H9 (cell line): ENCODE results near the gene C1orf146. TPM values are rescaled to one million over a fixed set of nuclear protein-coding genes. Genes with fewer than 3 reads are reported as not detected.

Experiments
- DNase-seq: peaks from one replicate; pipeline ENCODE4 v3.0.0-alpha.2; 2017
- H2AFZ ChIP-seq: one replicate; pipeline ENCODE4 v1.6.1; 2013; ENCODE audit warnings: mild to moderate bottlenecking, low read length, control low read depth, moderate library complexity
- H2AK5ac ChIP-seq: 2 replicates; pipeline ENCODE4 v1.6.1; 2013; ENCODE audit warnings: low read length, control low read depth, mixed read lengths; ENCODE audit not compliant: insufficient read length
- H2BK120ac ChIP-seq: one replicate; pipeline ENCODE4 v1.6.1; 2013; ENCODE audit warnings: low read depth, mild to moderate bottlenecking, low read length, control low read depth, inconsistent platforms; ENCODE audit not compliant: poor library complexity, severe bottlenecking
- H2BK12ac ChIP-seq: 2 replicates; pipeline ENCODE4 v1.6.1; 2013; ENCODE audit warnings: low read length, control low read depth, mixed read lengths, low read depth; ENCODE audit not compliant: insufficient read length
- H2BK15ac ChIP-seq: 2 replicates; pipeline ENCODE4 v1.6.1; 2013; ENCODE audit warnings: low read depth, low read length, control low read depth
- H2BK20ac ChIP-seq: one replicate; pipeline ENCODE4 v1.6.1; 2013; ENCODE audit warnings: low read depth, mild to moderate bottlenecking, low read length, control low read depth, inconsistent platforms; ENCODE audit not compliant: poor library complexity, severe bottlenecking
- H2BK5ac ChIP-seq: 2 replicates; pipeline ENCODE4 v1.6.1; 2013; ENCODE audit warnings: low read length, control low read depth, mixed read lengths; ENCODE audit not compliant: insufficient read length
- H3K14ac ChIP-seq: 2 replicates; pipeline ENCODE4 v1.6.1; 2013; ENCODE audit warnings: low read length, control low read depth; ENCODE audit not compliant: insufficient read depth
- H3K18ac ChIP-seq: 2 replicates; pipeline ENCODE4 v1.6.1; 2013; ENCODE audit warnings: low read depth, mild to moderate bottlenecking, mixed read lengths, low read length, control low read depth; ENCODE audit not compliant: insufficient read length
- H3K23ac ChIP-seq: 2 replicates; pipeline ENCODE4 v1.6.1; 2013; ENCODE audit warnings: low read length, control low read depth, mixed read lengths, low read depth; ENCODE audit not compliant: insufficient read length
- H3K23me2 ChIP-seq: 2 replicates; pipeline ENCODE4 v1.6.1; 2013; ENCODE audit warnings: low read depth, mild to moderate bottlenecking, mixed read lengths, low read length, control low read depth; ENCODE audit not compliant: insufficient read length, poor library complexity, severe bottlenecking
- H3K27ac ChIP-seq: 2 replicates; pipeline ENCODE4 v1.5.1; 2013; ENCODE audit warnings: low read length, control low read depth, mixed read lengths, low read depth; ENCODE audit not compliant: insufficient read length
- H3K27me3 ChIP-seq: 2 replicates; pipeline ENCODE4 v1.6.1; 2013; ENCODE audit warnings: low read length, control low read depth, inconsistent platforms; ENCODE audit not compliant: insufficient read depth
- H3K4ac ChIP-seq: 2 replicates; pipeline ENCODE4 v1.6.1; 2013; ENCODE audit warnings: low read depth, mild to moderate bottlenecking, control low read depth, inconsistent platforms, low read length, moderate library complexity
- H3K4me1 ChIP-seq: 2 replicates; pipeline ENCODE4 v1.6.1; 2013; ENCODE audit warnings: low read length, control low read depth, inconsistent platforms; ENCODE audit not compliant: insufficient read depth
- H3K4me2 ChIP-seq: 2 replicates; pipeline ENCODE4 v1.6.1; 2013; ENCODE audit warnings: low read length, control low read depth, mixed read lengths; ENCODE audit not compliant: insufficient read length, insufficient read depth
- H3K56ac ChIP-seq: 2 replicates; pipeline ENCODE4 v1.6.1; 2013; ENCODE audit warnings: low read depth, mild to moderate bottlenecking, mixed read lengths, low read length, control low read depth; ENCODE audit not compliant: insufficient read length
- H3K79me1 ChIP-seq: 2 replicates; pipeline ENCODE4 v1.6.1; 2013; ENCODE audit warnings: low read depth, mild to moderate bottlenecking, moderate library complexity, low read length, control low read depth, inconsistent platforms; ENCODE audit not compliant: insufficient read depth, poor library complexity, severe bottlenecking
- H3K79me2 ChIP-seq: 2 replicates; pipeline ENCODE4 v1.6.1; 2013; ENCODE audit warnings: low read length, control low read depth, inconsistent platforms; ENCODE audit not compliant: insufficient read depth
- H3K9ac ChIP-seq: 2 replicates; pipeline ENCODE4 v1.6.1; 2013; ENCODE audit warnings: low read length, control low read depth, mixed read lengths; ENCODE audit not compliant: insufficient read length; ENCODE audit errors: extremely low read depth
- H3K9me3 ChIP-seq: one replicate; pipeline ENCODE4 v1.6.1; 2013; ENCODE audit warnings: low read depth, low read length, inconsistent platforms; ENCODE audit not compliant: control insufficient read depth
- H3T11ph ChIP-seq: one replicate; pipeline ENCODE4 v1.6.1; 2013; ENCODE audit warnings: mild to moderate bottlenecking, low read length, control low read depth, inconsistent platforms
- H4K20me1 ChIP-seq: one replicate; pipeline ENCODE4 v1.6.1; 2013; ENCODE audit not compliant: control insufficient read depth, insufficient read length, insufficient read depth
- H4K5ac ChIP-seq: 2 replicates; pipeline ENCODE4 v1.6.1; 2013; ENCODE audit warnings: low read depth, mild to moderate bottlenecking, mixed read lengths, low read length, control low read depth; ENCODE audit not compliant: insufficient read length
- H4K8ac ChIP-seq: replicated peaks from 2 replicates; pipeline ENCODE4 v1.6.1; 2013; ENCODE audit warnings: low read length, control low read depth, mixed read lengths, low read depth; ENCODE audit not compliant: insufficient read length
- H4K91ac ChIP-seq: 2 replicates; pipeline ENCODE4 v1.6.1; 2013; ENCODE audit warnings: low read depth, mild to moderate bottlenecking, moderate library complexity, mixed read lengths, low read length, control low read depth; ENCODE audit not compliant: insufficient read length
- H3K27ac Mint-ChIP-seq, 3 experiments: 2 replicates in 2 of 3; 3 replicates in 1 of 3; pipeline ENCODE4 v1.8.0; 2020 to 2021; ENCODE audit warnings: mixed read lengths in 3 of 3, mild to moderate bottlenecking in 1 of 3, moderate library complexity in 1 of 3
- H3K27me3 Mint-ChIP-seq: 2 replicates; pipeline ENCODE4 v1.8.0; 2021; ENCODE audit warnings: low read depth, mild to moderate bottlenecking, moderate library complexity, mixed read lengths
- H3K36me3 Mint-ChIP-seq, 3 experiments: 2 replicates in 2 of 3; 3 replicates in 1 of 3; pipeline ENCODE4 v1.8.0; 2020 to 2021; ENCODE audit warnings: low read depth in 3 of 3, mixed read lengths in 3 of 3; ENCODE audit not compliant: insufficient read depth in 1 of 3
- H3K4me1 Mint-ChIP-seq, 2 experiments: 2 replicates each; pipeline ENCODE4 v1.8.0; 2020; ENCODE audit warnings: mixed read lengths in 2 of 2
- H3K4me3 Mint-ChIP-seq, 2 experiments: 2 replicates in 1 of 2; 3 replicates in 1 of 2; pipeline ENCODE4 v1.8.0; 2020 to 2021; ENCODE audit warnings: mild to moderate bottlenecking in 2 of 2, mixed read lengths in 2 of 2, moderate library complexity in 1 of 2
- H3K9me3 Mint-ChIP-seq, 2 experiments: 2 replicates in 1 of 2; 3 replicates in 1 of 2; pipeline ENCODE4 v1.8.0; 2020; ENCODE audit warnings: mild to moderate bottlenecking in 2 of 2, mixed read lengths in 2 of 2, moderate library complexity in 1 of 2
- WGBS: extraction: QIAGEN DNeasy Blood & Tissue Kit; methylation state at CpG from one replicate; pipeline ENCODE4 v1.1.7; 2013; ENCODE audit warnings: missing lambda C conversion rate, low lambda C conversion rate, mixed read lengths; ENCODE audit not compliant: insufficient read length; ENCODE audit errors: extremely low coverage; 5-methylcytosine and 5-hydroxymethylcytosine counted together
- total RNA-seq: library from RNA; stranded (reverse); gene quantifications from 2 replicates; pipeline ENCODE4 v1.2.1, GENCODE V29; 2021
- TF ChIP-seq, protein P1 (sequence below): fragments of 200-600 bp; sonication (generic); conservative IDR thresholded peaks from 3 replicates; pipeline ENCODE4 v1.8.0; 2021; ENCODE audit warnings: antibody characterized with exemption, mild to moderate bottlenecking

Gene C1orf146
- total RNA-seq, 1 experiment from 2014 or later = not detected

DNA sequence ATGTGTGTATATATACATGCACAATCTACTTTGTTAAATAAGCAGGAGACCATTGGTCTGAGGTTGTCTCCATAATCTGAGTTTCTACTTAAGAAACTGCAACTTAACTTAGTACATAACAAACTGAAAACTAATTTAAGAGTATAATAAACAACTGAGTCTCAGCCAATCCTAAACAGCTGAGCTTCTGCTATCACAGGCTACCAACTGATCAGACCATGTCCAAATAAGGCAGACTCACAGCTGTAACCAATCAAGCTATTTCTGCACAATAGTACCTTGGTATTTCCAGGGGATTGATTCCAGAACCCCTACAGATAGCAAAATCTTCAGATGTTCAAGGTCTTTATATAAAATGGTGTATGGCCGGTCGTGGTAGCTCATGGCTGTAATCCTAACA lies 26.0 kb upstream of the C1orf146 start:
- no peaks in the 10 kb centered on the region for H3K9me3 ChIP-seq
- H3K4me1 ChIP-seq = peaks cover 6% of the 10 kb centered on the region
- no peak overlapping the region for H3K4me2 ChIP-seq
- Mint-ChIP-seq H3K36me3 (no peaks in the 10 kb centered on the region), H3K4me1 (peaks cover 14% of the 10 kb centered on the region in 2 experiments), H3K27ac (no peak overlapping the region), H3K9me3 (no peaks in the 10 kb centered on the region), H3K4me3 (no peak overlapping the region), H3K27me3 (no peaks in the 10 kb centered on the region)
- WGBS = no CpG with 5 or more reads among the region's 2 CpGs
- no peak overlapping the region; the same call in 1 of the 2 replicates for H3K14ac ChIP-seq
- H3K27me3 ChIP-seq = no peaks in the 10 kb centered on the region
- no peak for DNase-seq
- H2BK15ac ChIP-seq = no peak overlapping the region
- H3K9ac ChIP-seq = no peak overlapping the region
- no peaks in the 10 kb centered on the region for H4K20me1 ChIP-seq
- H2BK20ac ChIP-seq = no peak overlapping the region
- no peaks in the 10 kb centered on the region for H3K79me1 ChIP-seq
- H2BK120ac ChIP-seq = no peak overlapping the region
- no peaks in the 10 kb centered on the region for H3K79me2 ChIP-seq
- TF ChIP-seq, protein P1, sequence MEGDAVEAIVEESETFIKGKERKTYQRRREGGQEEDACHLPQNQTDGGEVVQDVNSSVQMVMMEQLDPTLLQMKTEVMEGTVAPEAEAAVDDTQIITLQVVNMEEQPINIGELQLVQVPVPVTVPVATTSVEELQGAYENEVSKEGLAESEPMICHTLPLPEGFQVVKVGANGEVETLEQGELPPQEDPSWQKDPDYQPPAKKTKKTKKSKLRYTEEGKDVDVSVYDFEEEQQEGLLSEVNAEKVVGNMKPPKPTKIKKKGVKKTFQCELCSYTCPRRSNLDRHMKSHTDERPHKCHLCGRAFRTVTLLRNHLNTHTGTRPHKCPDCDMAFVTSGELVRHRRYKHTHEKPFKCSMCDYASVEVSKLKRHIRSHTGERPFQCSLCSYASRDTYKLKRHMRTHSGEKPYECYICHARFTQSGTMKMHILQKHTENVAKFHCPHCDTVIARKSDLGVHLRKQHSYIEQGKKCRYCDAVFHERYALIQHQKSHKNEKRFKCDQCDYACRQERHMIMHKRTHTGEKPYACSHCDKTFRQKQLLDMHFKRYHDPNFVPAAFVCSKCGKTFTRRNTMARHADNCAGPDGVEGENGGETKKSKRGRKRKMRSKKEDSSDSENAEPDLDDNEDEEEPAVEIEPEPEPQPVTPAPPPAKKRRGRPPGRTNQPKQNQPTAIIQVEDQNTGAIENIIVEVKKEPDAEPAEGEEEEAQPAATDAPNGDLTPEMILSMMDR = no peak
- no peak overlapping the region for H3K4ac ChIP-seq
- no peak overlapping the region for H3K27ac ChIP-seq
- H3K23me2 ChIP-seq = no peaks in the 10 kb centered on the region
- H3T11ph ChIP-seq = no peak overlapping the region
- H3K23ac ChIP-seq = no peak overlapping the region
- no peak overlapping the region for H2AFZ ChIP-seq
- no peak overlapping the region for H2BK5ac ChIP-seq
- H4K8ac ChIP-seq = no peak overlapping the region
- H2AK5ac ChIP-seq = no peak overlapping the region
- no peak overlapping the region for H4K91ac ChIP-seq
- no peak overlapping the region for H2BK12ac ChIP-seq
- no peak overlapping the region for H3K56ac ChIP-seq
- H3K18ac ChIP-seq = no peak overlapping the region
- no peak overlapping the region for H4K5ac ChIP-seq
